GM10847 (cell line): ENCODE results near the gene COA6.

Experiments
- POLR2A ChIP-seq: IDR thresholded peaks from 2 replicates; pipeline ENCODE4 v1.6.1; 2011; ENCODE audit not compliant: insufficient read length; ENCODE audit errors: extremely low read depth

COA6 gene

DNA sequence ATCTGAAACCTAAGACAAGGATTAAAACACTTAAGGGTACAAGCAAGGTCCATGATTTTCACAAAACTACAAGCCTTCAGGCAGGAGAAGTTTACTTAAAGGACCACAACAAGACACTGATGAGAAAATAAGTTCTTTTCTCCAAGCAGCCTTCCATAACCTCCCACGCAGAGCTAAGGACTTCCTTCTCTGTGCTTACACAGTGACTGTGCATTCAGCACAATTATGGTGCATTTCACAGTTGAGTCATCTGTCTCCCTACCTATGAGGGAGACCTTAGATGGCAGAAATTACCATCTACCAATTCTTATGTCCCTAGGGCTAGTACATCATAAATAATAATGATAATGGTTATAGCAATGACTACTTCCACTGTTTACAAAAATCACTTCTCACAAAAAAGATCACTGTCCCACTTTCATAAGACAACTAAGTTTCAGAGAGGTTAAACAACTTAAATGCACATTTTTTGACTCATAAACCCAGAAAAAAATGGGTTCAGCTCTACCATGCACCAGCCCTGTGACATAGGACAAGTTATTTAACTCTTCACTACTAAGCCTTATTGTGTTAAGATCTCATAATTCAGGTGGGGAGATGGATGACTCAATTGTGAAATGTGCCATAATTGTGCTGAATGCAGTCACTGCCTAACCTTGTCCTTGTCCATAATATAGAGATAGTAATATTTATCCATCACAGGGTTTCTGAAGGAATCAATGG lies 60.5 kb downstream of the COA6 start:
- no peak for TF ChIP-seq POLR2A
